ENCODE data around the gene SH3D21.

DNA sequence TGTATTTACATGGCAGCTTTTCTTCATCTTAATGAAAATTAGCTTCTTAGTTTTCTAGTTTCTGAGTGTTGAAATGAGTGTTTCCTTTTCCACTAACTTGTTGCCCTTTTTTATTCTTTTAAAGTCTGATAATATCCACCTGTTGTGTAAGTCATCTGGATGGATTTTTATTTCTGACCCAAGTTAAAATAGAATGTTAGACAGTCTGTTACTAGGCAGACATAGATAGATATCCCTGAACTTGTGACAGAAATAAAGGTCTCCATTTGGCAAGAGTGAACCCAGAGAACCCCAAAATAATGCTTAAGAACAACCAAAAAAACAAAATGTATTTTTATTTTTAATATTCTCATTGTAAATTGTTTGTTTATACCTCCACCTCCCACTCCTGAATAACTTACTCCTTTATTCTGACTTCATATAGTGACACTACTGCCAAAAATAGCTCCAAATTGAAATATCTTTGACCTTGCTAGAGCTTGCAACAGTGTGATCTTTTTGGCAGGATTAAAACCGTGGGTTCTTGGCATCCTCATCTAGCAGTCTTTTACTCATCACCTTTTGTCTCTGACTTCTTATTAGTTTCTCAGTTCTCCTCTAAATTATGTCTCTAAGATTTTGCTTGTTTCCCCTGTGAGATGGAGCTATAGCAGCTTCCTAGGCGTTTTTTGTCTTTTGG lies 26.9 kb upstream of the SH3D21 start:
- TF ChIP-seq, protein P1, sequence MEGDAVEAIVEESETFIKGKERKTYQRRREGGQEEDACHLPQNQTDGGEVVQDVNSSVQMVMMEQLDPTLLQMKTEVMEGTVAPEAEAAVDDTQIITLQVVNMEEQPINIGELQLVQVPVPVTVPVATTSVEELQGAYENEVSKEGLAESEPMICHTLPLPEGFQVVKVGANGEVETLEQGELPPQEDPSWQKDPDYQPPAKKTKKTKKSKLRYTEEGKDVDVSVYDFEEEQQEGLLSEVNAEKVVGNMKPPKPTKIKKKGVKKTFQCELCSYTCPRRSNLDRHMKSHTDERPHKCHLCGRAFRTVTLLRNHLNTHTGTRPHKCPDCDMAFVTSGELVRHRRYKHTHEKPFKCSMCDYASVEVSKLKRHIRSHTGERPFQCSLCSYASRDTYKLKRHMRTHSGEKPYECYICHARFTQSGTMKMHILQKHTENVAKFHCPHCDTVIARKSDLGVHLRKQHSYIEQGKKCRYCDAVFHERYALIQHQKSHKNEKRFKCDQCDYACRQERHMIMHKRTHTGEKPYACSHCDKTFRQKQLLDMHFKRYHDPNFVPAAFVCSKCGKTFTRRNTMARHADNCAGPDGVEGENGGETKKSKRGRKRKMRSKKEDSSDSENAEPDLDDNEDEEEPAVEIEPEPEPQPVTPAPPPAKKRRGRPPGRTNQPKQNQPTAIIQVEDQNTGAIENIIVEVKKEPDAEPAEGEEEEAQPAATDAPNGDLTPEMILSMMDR (IDR thresholded peaks at IDR 0.05 in 8 of 11, conservative IDR thresholded peaks at IDR 0.05 in 3 of 11) = no peak
- TF ChIP-seq POLR2AphosphoS5 (IDR thresholded peaks at IDR 0.05) = no peak
- TF ChIP-seq POLR2A (IDR thresholded peaks at IDR 0.05) = no peak

Data from spleen (tissue), 7 donors.